GM12878 (cell line): ENCODE measurements around the gene TRIM4.

Source experiments
- CEBPB ChIP-seq, 2 experiments: fragments of 150-350 bp in 1 of 2; IDR thresholded peaks; 2 replicates each; pipeline ENCODE4 v1.6.1; 2012 to 2014; ENCODE audit warnings: low read depth in 2 of 2, low read length in 2 of 2, borderline replicate concordance in 1 of 2, inconsistent platforms in 1 of 2
- CTCF ChIP-seq, 3 experiments: IDR thresholded peaks in 2 of 3; conservative IDR thresholded peaks in 1 of 3; 2 replicates each; pipeline ENCODE4 v1.5.1; 2011; ENCODE audit warnings: low read depth in 3 of 3, low read length in 3 of 3, mild to moderate bottlenecking in 3 of 3, control low read depth in 2 of 3, moderate library complexity in 2 of 3, inconsistent platforms in 1 of 3, mixed read lengths in 1 of 3; ENCODE audit not compliant: control insufficient read depth in 2 of 3, insufficient read depth in 1 of 3; ENCODE audit errors: extremely low read depth in 1 of 3
- ELK1 ChIP-seq: IDR thresholded peaks from 2 replicates; pipeline ENCODE4 v1.6.1; 2012; ENCODE audit warnings: low read depth, low read length, improper control_type of control experiment
- KAT2A ChIP-seq: conservative IDR thresholded peaks from 2 replicates; pipeline ENCODE4 v1.6.1; 2011; ENCODE audit warnings: low read depth, low read length; ENCODE audit not compliant: control insufficient read depth
- RAD21 ChIP-seq: IDR thresholded peaks from 2 replicates; pipeline ENCODE4 v1.6.1; 2011; ENCODE audit warnings: mild to moderate bottlenecking, low read depth, low read length, moderate library complexity; ENCODE audit not compliant: insufficient read depth
- RBBP5 ChIP-seq: fragments of 200-600 bp; sonication (generic); conservative IDR thresholded peaks from 2 replicates; pipeline ENCODE4 v1.6.1; 2016
- SRF ChIP-seq, 2 experiments: IDR thresholded peaks; 2 replicates each; pipeline ENCODE4 v1.6.1; 2011; ENCODE audit warnings: low read depth in 2 of 2, low read length in 2 of 2, mild to moderate bottlenecking in 1 of 2, moderate library complexity in 1 of 2
- ZNF384 ChIP-seq: IDR thresholded peaks from 2 replicates; pipeline ENCODE4 v1.6.1; 2012; ENCODE audit warnings: low read depth, mild to moderate bottlenecking, low read length, improper control_type of control experiment, borderline replicate concordance

- TF ChIP-seq CTCF (IDR thresholded peaks at IDR 0.05 in 2 of 3, conservative IDR thresholded peaks at IDR 0.05 in 1 of 3; ENCODE audit: control insufficient read depth in 2 of 3, extremely low read depth in 1 of 3, insufficient read depth in 1 of 3, low read depth in 3 of 3, low read length in 3 of 3) (no peak), ELK1 (no peak), ZNF384 (no peak), RBBP5 (no peak), CEBPB (IDR thresholded peaks at IDR 0.05; ENCODE audit: borderline replicate concordance in 1 of 2, low read depth in 2 of 2, low read length in 2 of 2) (no peak), KAT2A (no peak), SRF (IDR thresholded peaks at IDR 0.05; ENCODE audit: low read depth in 2 of 2, low read length in 2 of 2) (no peak), RAD21 (no peak)
These were observed 58.8 kb downstream of the TRIM4 start for GRCh38 chr7:99860281-99861127.
